Bone marrow (tissue), 2 donors: ENCODE results near the gene MYO1D.
A peak's percentile ranks its signal among the peaks of the same experiment; 100 is the strongest.

Experiments
- DNase-seq, 2 donors: peaks; one replicate each; lab custom pipeline; 2025; lab: John Stamatoyannopoulos, UW

MYO1D gene

DNA sequence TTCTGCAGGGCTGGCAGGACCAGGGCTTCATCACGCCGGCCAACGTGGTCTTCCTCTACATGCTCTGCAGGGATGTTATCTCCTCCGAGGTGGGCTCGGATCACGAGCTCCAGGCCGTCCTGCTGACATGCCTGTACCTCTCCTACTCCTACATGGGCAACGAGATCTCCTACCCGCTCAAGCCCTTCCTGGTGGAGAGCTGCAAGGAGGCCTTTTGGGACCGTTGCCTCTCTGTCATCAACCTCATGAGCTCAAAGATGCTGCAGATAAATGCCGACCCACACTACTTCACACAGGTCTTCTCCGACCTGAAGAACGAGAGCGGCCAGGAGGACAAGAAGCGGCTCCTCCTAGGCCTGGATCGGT is 388.8 kb downstream of the MYO1D start:
- no peak for DNase-seq

DNA sequence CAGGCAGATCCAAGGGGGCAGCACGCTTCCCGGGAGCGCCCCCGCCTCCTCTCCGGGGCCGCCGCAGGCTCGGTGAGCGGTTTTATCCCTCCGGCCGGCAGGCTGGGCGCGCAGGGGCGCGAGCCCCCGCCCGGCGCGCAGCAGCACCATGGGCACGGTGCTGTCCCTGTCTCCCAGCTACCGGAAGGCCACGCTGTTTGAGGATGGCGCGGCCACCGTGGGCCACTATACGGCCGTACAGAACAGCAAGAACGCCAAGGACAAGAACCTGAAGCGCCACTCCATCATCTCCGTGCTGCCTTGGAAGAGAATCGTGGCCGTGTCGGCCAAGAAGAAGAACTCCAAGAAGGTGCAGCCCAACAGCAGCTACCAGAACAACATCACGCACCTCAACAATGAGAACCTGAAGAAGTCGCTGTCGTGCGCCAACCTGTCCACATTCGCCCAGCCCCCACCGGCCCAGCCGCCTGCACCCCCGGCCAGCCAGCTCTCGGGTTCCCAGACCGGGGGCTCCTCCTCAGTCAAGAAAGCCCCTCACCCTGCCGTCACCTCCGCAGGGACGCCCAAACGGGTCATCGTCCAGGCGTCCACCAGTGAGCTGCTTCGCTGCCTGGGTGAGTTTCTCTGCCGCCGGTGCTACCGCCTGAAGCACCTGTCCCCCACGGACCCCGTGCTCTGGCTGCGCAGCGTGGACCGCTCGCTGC is 389.3 kb downstream of the MYO1D start:
- no peak for DNase-seq

DNA sequence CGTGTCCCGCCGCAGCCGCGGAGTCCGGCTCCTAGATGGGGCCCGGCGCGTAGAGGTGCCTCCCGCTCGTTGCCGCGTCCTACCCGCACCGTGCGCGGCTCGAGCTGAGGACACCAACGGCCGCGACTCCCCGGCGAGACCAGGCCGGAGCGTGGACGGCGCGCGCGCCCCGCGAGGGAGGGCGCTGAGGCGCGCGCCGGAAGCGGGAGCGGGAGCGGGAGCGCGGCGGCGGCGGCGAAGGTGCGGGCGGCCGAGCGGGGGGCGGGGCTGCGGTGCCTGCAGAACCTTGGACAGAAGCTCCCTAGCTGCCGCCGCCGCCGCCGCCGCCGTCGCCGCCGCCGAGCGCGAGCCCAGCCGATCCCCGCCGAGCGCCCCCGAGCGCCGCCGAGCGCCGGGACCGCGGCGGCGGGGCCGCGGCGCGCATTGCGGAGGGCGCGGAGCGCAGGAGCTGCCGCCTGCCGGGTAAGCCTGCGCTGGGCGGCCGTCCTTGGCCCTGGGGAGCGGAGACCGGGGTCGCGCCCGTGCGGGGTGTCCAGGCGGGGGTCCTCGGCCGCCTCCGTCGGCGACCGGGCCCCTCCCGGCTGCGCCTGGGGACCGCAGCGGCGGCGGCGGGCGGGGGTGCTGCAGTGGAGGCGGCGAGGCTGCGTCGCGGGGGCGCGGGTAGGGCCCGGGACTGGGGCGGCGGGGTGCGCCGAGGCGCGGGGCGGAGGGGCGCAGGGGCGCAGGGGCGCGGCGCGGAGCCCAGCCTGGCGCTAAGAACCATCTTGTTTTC is 390.0 kb downstream of the MYO1D start, which contains the start of gene CDK5R1:
Gene CDK5R1, plus strand, starts transcription at position 293 of the 772 bp plus-strand sequence. CDS start 628 bp downstream, outside the sequence.
- no peak for DNase-seq

DNA sequence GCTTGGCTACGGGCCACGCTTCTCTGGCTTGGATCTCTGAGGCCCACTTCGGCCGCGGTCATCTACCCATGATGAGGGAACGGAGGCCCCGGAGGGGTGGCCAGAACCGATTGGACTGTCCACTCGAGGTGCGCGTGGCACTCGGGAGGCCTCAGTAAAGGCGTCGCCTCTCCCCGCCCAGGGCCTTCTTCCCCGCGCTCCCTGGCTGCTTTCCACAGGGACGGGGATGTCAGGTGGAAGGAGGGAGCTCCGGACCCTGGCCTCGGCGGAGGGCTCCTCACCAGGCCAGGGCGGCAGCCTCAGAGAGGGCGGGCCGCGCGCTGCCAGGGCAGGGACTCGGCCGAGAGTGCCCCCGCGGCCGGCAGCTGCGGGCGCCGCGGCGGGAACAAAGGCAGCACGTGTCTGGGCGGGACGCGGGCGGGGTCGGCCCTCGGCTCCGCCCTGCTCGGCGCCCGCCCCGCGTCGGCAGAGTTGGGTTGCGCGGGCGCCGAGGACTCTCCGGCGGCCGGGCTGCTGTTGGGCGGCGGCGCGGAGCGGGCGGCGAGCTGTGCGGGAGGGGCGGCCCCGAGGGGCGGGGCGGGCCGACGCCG is 390.7 kb downstream of the MYO1D start:
- no peak for DNase-seq

DNA sequence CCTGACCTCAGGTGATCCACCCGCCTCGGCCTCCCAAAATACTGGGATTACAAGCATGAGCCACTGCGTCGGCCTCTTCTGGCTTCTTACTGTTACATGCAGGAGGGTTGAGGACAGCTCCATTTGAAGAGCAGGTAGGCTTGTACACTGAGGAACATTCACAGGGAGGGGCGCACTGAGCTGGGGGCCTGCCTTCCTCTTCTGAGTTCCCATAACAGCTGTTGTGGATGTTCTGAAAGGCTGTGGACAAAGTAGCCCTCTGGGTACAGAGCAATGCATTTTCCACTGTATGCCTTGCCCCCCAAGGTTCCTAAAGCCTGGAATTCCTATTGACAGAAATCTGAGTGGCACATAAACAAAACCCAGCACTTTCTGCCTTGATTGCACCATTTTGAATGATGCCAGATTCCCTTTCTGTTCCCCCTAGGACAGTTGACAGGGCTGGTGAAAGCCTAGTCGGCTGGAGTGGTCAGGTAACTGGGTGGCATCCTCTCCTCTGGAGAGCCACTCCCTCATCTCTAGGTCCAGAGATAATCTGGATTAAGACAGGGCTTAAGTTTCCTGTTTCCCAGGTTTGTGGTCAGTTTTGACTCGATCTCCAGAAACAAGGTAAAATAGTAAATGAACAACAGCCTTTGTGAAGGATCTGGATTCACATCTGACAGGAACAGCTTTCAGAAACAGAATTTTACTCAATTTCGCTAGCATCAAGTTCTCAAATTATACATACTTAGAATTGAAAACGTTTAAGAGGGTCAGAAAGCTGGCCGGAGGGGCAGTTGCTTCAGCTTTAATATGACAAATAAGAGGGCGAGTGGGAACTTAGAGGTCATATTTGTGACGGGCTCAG is 391.4 kb downstream of the MYO1D start:
- DNase-seq = no peak

DNA sequence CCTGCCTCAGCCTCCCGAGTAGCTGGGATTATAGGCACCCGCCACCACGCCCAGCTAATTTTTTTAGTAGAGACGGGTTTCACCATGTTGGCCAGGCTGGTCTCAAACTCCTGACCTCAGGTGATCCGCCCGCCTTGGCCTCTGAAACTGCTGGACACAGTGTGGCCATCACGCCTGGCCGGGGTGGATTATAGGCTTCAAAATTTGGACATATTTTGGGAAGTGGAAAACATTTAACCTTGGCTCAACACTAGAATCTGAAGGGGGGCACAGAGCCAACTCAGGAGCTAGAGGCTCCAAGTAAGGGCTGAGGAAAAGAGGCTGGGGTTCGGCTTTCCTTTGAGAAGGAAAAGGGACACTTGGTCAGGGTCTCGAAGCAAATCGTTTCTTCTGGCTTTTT is 392.3 kb downstream of the MYO1D start:
- no peak for DNase-seq

DNA sequence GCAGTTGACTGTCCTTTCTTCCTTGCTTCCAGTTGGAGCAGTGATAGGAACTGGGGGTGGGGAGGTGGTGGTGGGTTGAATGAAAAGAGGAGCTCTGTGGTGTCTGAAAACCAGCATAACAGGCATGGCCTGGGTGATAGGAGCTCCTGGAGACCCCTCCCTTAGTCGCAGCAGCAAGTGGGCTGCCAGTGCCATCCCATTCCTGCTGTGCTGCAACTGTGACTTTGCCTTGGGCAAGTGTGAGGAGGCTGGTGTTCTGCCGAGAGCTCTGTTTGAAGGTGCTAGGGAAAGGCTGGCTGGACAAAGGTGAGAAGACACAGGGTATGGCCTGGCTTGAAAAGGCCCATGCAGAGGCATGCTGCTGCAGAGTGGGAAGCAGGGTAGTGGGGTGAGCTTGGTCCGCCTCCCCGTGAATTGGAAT is 392.9 kb downstream of the MYO1D start:
- no peak for DNase-seq

DNA sequence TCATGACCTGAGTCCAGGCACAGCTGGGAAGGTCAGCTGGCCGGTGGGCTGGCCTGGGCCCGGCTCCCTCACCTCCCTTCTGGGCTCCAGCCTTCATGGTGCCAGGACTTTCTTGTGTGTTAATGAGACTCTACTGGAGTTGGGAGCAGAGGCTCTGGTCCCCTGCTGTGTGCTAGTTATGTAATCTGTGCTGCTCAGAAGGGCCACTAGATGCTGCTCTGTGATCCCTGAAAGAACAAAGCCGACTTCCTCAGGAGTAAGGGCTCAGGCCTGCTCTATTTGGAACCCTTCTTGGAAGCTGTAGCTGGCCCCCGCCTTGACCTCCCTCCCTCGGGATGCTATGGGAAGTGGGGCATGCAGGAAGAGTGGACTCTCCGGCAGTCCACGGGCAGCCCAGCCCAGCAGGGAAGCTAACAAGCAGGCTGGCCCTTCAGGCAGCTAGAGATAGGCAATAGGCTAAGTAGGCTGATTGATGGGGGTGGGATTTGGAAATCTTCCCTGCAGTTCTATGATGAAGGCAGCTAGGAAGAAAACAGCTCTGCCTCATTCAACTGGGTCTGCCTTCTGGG is 393.4 kb downstream of the MYO1D start:
- DNase-seq = no peak

DNA sequence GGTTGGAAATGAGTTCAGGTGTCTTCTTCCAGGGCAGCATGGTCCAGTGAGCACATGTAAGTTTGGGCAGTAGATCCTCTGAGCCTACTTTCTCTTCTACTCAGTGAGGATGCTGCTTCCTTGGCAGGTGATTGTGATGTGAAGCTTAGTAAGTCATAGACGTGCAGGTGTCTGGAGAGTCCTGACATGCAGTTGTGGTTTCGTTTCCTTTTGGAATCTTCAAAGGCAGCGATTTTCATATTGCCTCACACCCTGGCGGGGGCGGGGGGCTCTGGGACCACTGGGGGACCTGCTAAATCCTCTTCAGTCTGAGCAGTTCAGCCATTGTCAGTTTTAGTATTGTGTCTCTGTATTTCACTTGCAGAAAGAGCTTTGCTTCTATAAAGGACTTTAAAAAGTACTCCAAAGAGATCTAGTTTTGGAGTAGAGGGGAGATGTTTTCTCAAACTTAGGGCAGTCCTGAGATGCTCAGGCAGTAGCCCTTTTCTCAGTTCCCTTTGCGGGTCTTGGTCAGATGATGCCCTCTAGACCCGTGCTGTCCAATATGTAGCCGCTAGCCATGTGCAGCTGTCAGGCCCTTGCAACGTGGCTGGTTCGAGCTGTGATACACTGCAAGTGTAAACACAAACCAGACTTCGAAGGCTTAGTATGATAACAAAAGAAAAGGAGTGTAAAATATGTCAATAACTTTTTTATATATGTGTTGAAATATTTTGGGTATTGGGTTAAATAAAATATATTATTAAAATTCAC is 394.2 kb downstream of the MYO1D start:
- no peak for DNase-seq

DNA sequence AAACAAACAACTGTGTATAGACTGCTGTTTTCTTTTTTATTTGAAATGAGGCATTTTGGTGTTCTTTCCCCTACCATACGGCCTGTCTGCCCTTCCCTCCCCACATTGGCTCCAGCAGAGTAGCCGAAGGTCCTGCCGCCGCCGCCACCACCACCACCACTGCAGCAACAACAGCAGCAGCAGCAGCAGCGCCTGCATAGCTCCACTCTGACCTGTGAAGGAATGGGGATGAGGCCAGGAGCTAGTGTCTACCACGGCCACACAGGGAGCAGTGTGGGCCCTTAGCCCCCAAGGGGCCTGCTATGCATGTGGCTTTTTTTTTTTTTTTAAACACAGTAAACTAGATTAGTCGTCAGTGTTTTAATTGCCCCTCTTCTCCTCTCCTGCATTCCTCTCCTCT is 395.7 kb downstream of the MYO1D start:
- no peak for DNase-seq

DNA sequence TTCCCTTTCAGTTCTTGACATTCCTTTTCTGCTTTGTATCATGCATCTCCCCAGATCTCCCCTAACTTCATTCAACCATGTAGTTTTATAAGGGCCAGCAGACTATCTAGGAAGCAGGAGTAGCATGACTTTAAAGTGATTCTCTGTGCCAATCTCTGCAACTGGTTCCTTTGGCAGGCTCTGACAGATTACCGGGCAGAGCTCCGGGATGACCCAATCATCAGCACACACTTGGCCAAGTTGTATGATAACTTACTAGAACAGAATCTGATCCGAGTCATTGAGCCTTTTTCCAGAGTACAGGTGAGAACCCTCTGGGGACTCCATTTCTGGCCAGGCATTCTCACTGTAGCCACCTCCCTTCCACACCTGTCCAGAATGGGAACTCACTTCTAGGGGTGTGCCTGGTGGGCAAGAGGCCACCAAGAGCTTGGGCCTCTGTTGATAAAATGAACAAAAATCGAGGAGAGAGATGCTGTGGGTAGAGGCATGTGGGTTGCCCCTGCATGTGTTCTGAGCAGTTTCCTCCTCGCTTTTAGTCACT is 397.8 kb downstream of the MYO1D start:
- DNase-seq = no peak

DNA sequence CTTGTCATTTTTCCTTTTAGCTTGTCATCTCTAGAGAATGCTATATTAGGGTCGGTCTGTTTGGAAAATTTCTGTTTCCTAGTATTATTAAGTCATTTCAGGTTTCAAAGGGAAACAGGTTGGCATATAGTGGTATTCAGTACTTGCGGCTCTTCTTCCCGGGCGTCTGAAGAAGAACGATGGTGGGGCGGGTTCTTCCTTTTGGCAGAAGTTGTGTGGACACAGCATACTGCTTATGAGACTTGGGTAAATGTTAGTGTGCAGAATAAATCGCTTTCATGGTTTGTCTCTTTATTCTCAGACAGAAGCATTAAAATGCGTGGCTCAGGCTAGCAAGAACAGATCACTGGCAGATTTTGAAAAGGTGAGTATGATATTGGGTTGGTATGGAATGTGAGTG is 399.7 kb downstream of the MYO1D start:
- DNase-seq = no peak

DNA sequence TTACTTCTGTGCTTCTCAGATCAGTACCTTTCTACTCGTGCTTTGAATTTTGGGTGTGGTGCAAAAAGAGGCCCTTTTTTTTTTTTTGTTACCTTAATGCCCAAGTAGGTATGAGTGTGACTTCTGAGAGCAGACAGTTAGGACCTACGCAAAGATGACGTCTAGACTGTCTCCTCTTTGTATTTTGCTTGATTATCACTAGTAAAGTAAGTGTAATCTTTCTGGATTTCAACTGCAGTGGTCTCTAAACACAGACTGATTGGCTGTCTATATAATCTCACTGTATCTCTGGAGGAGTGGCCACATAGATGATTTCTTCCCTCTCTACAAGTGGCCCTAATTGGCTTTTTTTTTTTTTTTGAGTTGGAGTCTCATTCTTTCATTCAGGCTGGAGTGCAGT is 401.7 kb downstream of the MYO1D start:
- no peak for DNase-seq

DNA sequence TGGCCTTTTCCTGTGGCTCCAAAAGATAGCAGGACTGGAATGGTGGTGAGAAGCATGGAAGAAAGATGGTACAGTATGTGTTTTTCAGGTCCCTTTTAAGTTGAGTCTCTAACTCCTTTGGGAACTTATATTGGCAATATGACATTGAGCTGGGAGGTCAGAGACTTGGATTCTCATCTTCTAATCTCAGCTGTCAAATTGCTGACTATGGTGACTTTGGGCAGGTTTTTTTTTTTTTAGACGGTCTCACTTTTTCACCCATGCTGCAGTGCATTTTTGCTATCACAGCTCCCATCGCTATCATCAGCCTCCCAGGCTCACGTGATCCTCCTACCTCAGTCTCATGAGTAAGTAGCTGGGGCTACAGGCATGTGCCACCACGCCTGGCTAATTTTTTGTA is 405.3 kb downstream of the MYO1D start:
- no peak for DNase-seq

DNA sequence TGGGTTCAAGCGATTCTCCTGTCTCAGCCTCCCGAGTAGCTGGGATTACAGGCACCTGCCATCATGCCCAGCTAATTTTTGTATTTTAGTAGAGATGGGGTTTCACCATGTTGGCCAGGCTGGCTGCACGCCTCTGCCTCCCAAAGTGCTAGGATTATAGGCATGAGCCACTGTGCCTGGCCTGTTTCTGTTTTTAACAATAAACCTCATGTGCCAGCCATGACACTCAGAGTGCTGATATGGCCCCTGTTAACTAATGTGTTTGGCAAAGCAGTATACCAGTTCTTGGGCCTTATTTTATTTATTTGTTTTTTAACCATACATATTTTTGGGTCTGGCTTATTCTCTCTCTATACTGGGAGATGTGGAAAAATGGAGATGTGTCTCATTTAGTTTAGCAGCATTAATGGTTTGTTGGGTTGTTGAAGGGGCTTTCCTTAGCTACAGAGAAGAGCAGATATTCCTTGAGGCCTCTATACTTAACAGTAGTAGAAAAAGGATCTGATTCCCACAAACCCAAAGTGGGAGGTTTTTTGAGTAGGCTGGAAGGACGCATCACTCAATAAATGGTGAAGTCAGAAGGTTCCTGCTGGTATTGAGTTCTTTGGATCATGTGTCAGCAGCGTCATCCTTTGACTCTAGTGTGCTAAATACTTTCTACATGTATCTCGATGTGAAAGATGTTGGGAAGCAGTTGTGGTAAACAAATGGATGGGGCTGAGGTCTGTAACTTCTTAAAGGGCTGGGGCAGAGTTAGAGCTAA is 406.3 kb downstream of the MYO1D start:
- DNase-seq = no peak

DNA sequence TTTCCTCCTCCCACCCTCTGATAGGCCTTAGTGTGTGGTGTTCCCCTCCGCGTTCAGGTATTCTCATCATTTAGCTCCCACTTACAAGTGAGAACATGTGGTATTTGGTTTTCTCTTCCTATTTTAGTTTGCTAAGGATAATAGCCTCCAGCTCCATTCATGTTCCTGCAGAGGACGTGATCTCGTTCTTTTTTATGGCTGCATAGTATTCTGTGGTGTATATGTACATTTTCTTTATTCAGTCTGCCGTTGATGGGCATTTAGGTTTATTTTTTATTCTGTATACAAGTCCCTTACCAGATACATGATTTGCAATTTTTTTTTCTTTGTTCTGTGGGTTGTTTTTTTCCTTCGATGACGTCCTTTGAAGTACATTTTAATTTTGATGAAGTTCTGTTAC is 409.0 kb downstream of the MYO1D start:
- DNase-seq = no peak

DNA sequence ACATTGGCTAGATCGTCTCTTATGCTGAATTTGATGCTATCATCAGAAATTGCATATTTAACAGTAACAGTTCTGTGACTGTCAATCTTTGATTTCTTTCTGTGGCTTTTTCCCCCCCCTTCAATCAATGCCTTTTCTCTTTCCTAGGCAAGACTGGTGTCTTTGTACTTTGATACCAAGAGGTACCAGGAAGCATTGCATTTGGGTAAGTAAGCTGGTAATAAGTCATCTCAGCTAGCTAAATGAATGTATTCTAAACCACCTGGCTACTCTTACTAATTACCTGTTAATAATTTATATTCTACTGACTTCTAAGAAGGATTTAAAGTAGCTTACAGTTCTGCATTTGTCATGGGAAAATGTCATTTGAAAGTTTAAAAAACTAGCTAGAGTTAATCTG is 412.6 kb downstream of the MYO1D start:
- DNase-seq = no peak

DNA sequence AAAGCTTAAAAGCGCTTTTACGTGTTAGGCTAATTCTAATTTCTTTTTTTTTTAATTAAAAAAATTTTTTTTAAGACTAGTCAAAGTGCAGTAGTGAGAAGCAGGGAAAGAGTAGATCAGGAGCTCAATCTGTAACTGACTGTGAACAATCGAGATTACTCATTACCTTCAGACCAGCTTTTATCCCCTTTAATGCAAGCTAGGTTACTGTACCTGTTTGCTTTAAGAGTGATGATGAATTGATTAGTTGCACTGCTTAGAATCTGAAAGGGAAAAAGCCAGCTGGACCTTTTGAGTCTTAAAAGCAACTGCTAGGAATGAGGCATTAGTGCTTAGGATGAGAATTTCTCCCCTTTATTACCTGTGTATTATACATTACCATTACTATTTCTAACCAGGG is 413.6 kb downstream of the MYO1D start:
- no peak for DNase-seq

DNA sequence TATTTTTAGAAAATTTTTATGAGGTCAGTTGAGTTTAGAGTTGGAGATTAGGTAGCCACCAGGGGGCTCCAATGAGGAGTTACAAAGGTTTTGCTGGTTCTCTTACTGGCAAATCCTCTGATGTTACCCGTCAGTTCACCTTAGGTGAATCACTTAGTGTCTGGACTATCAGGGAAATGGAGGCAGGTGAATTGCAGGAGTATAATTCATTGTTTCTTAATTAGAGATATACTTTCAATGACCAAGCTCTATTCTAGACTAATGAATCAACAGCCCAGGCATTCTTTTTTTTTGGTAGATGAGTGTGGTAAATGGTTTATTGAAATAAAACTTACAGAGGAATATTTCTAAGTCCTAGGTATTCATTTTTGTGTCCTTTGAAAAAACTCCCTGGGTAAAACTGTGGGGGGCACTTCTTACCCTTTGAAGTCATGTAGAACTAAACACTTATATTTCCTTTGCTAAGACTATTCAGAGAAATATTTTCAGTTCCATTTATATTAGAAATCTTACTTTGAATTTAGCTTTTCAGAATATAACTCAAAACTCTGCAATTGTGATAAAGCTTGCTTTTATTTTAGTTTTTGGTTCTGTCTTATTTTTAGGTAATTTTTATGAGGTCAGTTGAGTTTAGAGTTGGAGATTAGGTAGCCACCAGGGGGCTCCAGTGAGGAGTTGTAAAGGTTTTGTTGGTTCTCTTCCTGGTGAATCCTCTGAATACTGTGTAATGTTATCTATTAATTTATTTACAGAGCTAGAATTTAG is 414.9 kb downstream of the MYO1D start:
- peak in 1 of 2 donors; percentile 36 for DNase-seq

DNA sequence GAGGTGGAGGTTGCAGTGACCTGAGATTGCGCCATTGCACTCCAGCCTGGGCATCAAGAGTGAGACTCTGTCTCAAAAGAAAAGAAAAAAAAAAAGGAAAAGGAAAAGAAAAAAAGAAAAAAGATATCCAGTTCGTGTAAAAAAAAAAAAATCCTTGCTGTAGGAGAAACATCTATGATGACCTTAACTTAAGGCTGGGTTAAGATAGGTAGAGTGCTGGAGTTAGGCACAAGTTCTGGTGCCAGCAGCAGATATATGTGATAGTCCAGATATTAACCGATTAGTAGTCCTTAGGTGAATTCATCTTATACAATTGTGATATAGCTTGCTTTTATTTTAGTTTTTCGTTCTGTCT is 415.4 kb downstream of the MYO1D start:
- no peak for DNase-seq
